Heart left ventricle (tissue), 13 donors: ENCODE data around the gene MRM1.
A peak's percentile ranks its signal among the peaks of the same experiment; 100 is the strongest.

ENCODE experiments used
- CTCF ChIP-seq, 12 donors: fragments of 200-600 bp; sonication (generic) in 4 of 12; IDR thresholded peaks; one replicate each; pipeline versions ENCODE4 v1.5.0 to v1.8.0; 2018 to 2022; ENCODE audit warnings: antibody characterized with exemption in 12 of 12, mild to moderate bottlenecking in 5 of 12
- POLR2A ChIP-seq, 2 donors: fragments of 450-650 bp; IDR thresholded peaks; one replicate each; pipeline ENCODE4 v1.6.1; 2017; ENCODE audit warnings: antibody characterized with exemption in 2 of 2, mild to moderate bottlenecking in 2 of 2, moderate library complexity in 2 of 2
- donor health status: ischemic (EF 13 %, LVEDD 7.1; RV severe dilation, severe dysfunction).
- donor health status: DM: no; HTN: yes; CAD: no.
- donor health status: DM: no; HTN: no; CAD: no.
- donor health status: ischemic (EF 25% LVEDD 6.9; RV normal size, moderate dysfunction).
- donor health status: ischemic (EF 25% LVEDD 5.7; RV mildly dilated, moderate dysfunction).
- donor health status: ischemic (EF 35%, LVEDD 5.7; RV mildly dilated, moderate dysfunction).
- donor health status: nonischemic (EF 11% LVEDD 7.7; RV severe dilation, severe dysfunction).
- donor health status: DM: yes; HTN: yes; CAD: no.
- donor health status: PGD.
- donor health status: ischemic (EF 29% LVEDD 5.4; RV normal size, mild dysfunction).
- donor health status: nonischemic (EF 23%, LVEDD 6.1; RV moderate dilation, normal function).

GRCh38 chr17:36608794-36609497 lies 7.6 kb downstream of the MRM1 start:
- TF ChIP-seq CTCF (IDR thresholded peaks at IDR 0.05) (peak in 10 of 12 donors; percentile 12 to 49 (median 35)), POLR2A (IDR thresholded peaks at IDR 0.05) (no peak)
